Transverse colon (tissue), 4 donors: ENCODE results near the gene CDC42.

Experiments
- POLR2AphosphoS5 ChIP-seq, 3 donors: sonication (generic); formaldehyde crosslinking; IDR thresholded peaks; one replicate each; pipeline ENCODE4 v1.6.1; 2016; ENCODE audit warnings: antibody characterized with exemption in 3 of 3
- TF ChIP-seq, protein P1 (sequence below), 5 experiments: fragments of 200-600 bp in 3 of 5; fragments of 450-650 bp in 2 of 5; sonication (generic) in 3 of 5; IDR thresholded peaks; 1 replicate in 2 of 5; 2 replicates in 3 of 5; pipeline ENCODE4 v1.5.1; 2016 to 2017; ENCODE audit warnings: antibody characterized with exemption in 5 of 5, inconsistent platforms in 3 of 5, mild to moderate bottlenecking in 2 of 5, moderate library complexity in 1 of 5

GRCh38 chr1:22078133-22078532, 25.6 kb downstream of the CDC42 start:
- TF ChIP-seq, protein P1, sequence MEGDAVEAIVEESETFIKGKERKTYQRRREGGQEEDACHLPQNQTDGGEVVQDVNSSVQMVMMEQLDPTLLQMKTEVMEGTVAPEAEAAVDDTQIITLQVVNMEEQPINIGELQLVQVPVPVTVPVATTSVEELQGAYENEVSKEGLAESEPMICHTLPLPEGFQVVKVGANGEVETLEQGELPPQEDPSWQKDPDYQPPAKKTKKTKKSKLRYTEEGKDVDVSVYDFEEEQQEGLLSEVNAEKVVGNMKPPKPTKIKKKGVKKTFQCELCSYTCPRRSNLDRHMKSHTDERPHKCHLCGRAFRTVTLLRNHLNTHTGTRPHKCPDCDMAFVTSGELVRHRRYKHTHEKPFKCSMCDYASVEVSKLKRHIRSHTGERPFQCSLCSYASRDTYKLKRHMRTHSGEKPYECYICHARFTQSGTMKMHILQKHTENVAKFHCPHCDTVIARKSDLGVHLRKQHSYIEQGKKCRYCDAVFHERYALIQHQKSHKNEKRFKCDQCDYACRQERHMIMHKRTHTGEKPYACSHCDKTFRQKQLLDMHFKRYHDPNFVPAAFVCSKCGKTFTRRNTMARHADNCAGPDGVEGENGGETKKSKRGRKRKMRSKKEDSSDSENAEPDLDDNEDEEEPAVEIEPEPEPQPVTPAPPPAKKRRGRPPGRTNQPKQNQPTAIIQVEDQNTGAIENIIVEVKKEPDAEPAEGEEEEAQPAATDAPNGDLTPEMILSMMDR (IDR thresholded peaks at IDR 0.05), result no peak
- no peak for TF ChIP-seq POLR2AphosphoS5 (IDR thresholded peaks at IDR 0.05)
